ENCODE measurements around the gene PPP1R3E. TPM values are rescaled to one million over a fixed set of nuclear protein-coding genes. Genes with fewer than 3 reads are reported as not detected.

Gene PPP1R3E
- total and polyA plus RNA-seq, 2 donors (not counting 1 experiment from before 2014, with no cell fraction given): 2.6 to 6.0 TPM

- no peaks in the 10 kb centered on the region for H4K20me1 ChIP-seq (ENCODE audit: control insufficient read depth, extremely low read depth, insufficient read depth, low read length)
- no peak for DNase-seq (ENCODE audit: low read depth in 2 of 2)
These were observed 43.2 kb downstream of the PPP1R3E start for GRCh38 chr14:23259426-23259825.

GRCh38 chr14:23258256-23258655 lies 44.4 kb downstream of the PPP1R3E start:
- no peak overlapping the region for H3K4me3 ChIP-seq (replicated peaks in 1 of 4; ENCODE audit: control extremely low read depth in 1 of 4, insufficient read depth in 1 of 4, low read depth in 3 of 4, low read length in 4 of 4)
- no peak overlapping the region for H3K9ac ChIP-seq (ENCODE audit: insufficient read depth, low read length)
- no peaks in the 10 kb centered on the region for H3K4me1 ChIP-seq (ENCODE audit: control insufficient read depth, extremely low read depth, insufficient read depth, low read length)
- H3K27me3 ChIP-seq (ENCODE audit: control insufficient read depth, insufficient read depth, low read length): peaks cover 2% of the 10 kb centered on the region
- no peak overlapping the region for H3K27ac ChIP-seq (ENCODE audit: insufficient read depth, low read length)
- no peaks in the 10 kb centered on the region for H3K79me2 ChIP-seq (ENCODE audit: control insufficient read depth, insufficient read depth, low read length)
- H2AFZ ChIP-seq (ENCODE audit: low read length): no peak overlapping the region
- H3K9me3 ChIP-seq (ENCODE audit: control insufficient read depth, insufficient read depth, low read depth, low read length): no peaks in the 10 kb centered on the region
- H4K20me1 ChIP-seq (ENCODE audit: control insufficient read depth, extremely low read depth, insufficient read depth, low read length): no peaks in the 10 kb centered on the region
- DNase-seq (ENCODE audit: low read depth in 2 of 2): no peak
- no peaks in the 10 kb centered on the region for H3K36me3 ChIP-seq (ENCODE audit: control insufficient read depth, insufficient read depth, low read length)
- TF ChIP-seq CTCF (conservative IDR thresholded peaks at IDR 0.05 in 1 of 2, IDR thresholded peaks at IDR 0.05 in 1 of 2; ENCODE audit: low read depth in 1 of 2, low read length in 2 of 2): no peak
- no peak for TF ChIP-seq EZH2 (IDR thresholded peaks at IDR 0.05; ENCODE audit: low read length, missing control alignments)
- H3K4me2 ChIP-seq (ENCODE audit: extremely low read depth, insufficient read depth, low read length): no peak overlapping the region

More at GRCh38 chr14:23259426-23259825, 43.2 kb downstream of the PPP1R3E start:
- Histone ChIP-seq H3K27me3 (ENCODE audit: control insufficient read depth, insufficient read depth, low read length) (peaks cover 2% of the 10 kb centered on the region), H3K4me3 (replicated peaks in 1 of 4; ENCODE audit: control extremely low read depth in 1 of 4, insufficient read depth in 1 of 4, low read depth in 3 of 4, low read length in 4 of 4) (no peak overlapping the region), H3K27ac (ENCODE audit: insufficient read depth, low read length) (no peak overlapping the region), H3K4me1 (ENCODE audit: control insufficient read depth, extremely low read depth, insufficient read depth, low read length) (no peaks in the 10 kb centered on the region), H3K36me3 (ENCODE audit: control insufficient read depth, insufficient read depth, low read length) (no peaks in the 10 kb centered on the region), H3K9ac (ENCODE audit: insufficient read depth, low read length) (no peak overlapping the region), H3K79me2 (ENCODE audit: control insufficient read depth, insufficient read depth, low read length) (no peaks in the 10 kb centered on the region), H3K4me2 (ENCODE audit: extremely low read depth, insufficient read depth, low read length) (no peak overlapping the region), H3K9me3 (ENCODE audit: control insufficient read depth, insufficient read depth, low read depth, low read length) (no peaks in the 10 kb centered on the region), H2AFZ (ENCODE audit: low read length) (no peak overlapping the region)
- TF ChIP-seq CTCF (conservative IDR thresholded peaks at IDR 0.05 in 1 of 2, IDR thresholded peaks at IDR 0.05 in 1 of 2; ENCODE audit: low read depth in 1 of 2, low read length in 2 of 2): no peak
- TF ChIP-seq EZH2 (IDR thresholded peaks at IDR 0.05; ENCODE audit: low read length, missing control alignments): no peak

GRCh38 chr14:23252420-23253333 lies 50.0 kb downstream of the PPP1R3E start:
- no peak overlapping the region for H3K27ac ChIP-seq (ENCODE audit: insufficient read depth, low read length)
- no peaks in the 10 kb centered on the region for H4K20me1 ChIP-seq (ENCODE audit: control insufficient read depth, extremely low read depth, insufficient read depth, low read length)
- TF ChIP-seq CTCF (conservative IDR thresholded peaks at IDR 0.05 in 1 of 2, IDR thresholded peaks at IDR 0.05 in 1 of 2; ENCODE audit: low read depth in 1 of 2, low read length in 2 of 2) (no peak), EZH2 (IDR thresholded peaks at IDR 0.05; ENCODE audit: low read length, missing control alignments) (no peak)
- no peak for DNase-seq (ENCODE audit: low read depth in 2 of 2)
- H2AFZ ChIP-seq (ENCODE audit: low read length): no peak overlapping the region
- no peaks in the 10 kb centered on the region for H3K36me3 ChIP-seq (ENCODE audit: control insufficient read depth, insufficient read depth, low read length)
- no peaks in the 10 kb centered on the region for H3K27me3 ChIP-seq (ENCODE audit: control insufficient read depth, insufficient read depth, low read length)
- H3K4me1 ChIP-seq (ENCODE audit: control insufficient read depth, extremely low read depth, insufficient read depth, low read length): no peaks in the 10 kb centered on the region
- no peak overlapping the region for H3K4me2 ChIP-seq (ENCODE audit: extremely low read depth, insufficient read depth, low read length)
- no peak overlapping the region for H3K9ac ChIP-seq (ENCODE audit: insufficient read depth, low read length)
- H3K79me2 ChIP-seq (ENCODE audit: control insufficient read depth, insufficient read depth, low read length): no peaks in the 10 kb centered on the region
- no peak overlapping the region for H3K4me3 ChIP-seq (replicated peaks in 1 of 4; ENCODE audit: control extremely low read depth in 1 of 4, insufficient read depth in 1 of 4, low read depth in 3 of 4, low read length in 4 of 4)
- no peaks in the 10 kb centered on the region for H3K9me3 ChIP-seq (ENCODE audit: control insufficient read depth, insufficient read depth, low read depth, low read length)

All from fibroblast of lung (primary cell).